WTC11 (cell line): Measurements from ENCODE around the gene CMYA5. TPM values are rescaled to one million over a fixed set of nuclear protein-coding genes. Genes with fewer than 3 reads are reported as not detected.

Experiments
- total RNA-seq: library from RNA; stranded (reverse); gene quantifications from 3 replicates; pipeline ENCODE4 v1.2.3, GENCODE V29; 2021

The CMYA5 gene
- total RNA-seq, 1 experiment from 2014 or later, result 1.2 TPM

Other genes with a start within 250 kb of the CMYA5 start
- 32.1 to 37.6 TPM (median 35.5 TPM) in 3 replicates for gene HOMER1, start 175.7 kb upstream of the CMYA5 start, total RNA-seq
- gene TENT2, start 77.4 kb upstream of the CMYA5 start, total RNA-seq, result 36.9 to 41.0 TPM (median 40.6 TPM) in 3 replicates